ENCODE results near the gene TOP2A. TPM values are rescaled to one million over a fixed set of nuclear protein-coding genes. Genes with fewer than 3 reads are reported as not detected.
"Not testable (repeated sequence)": the region's sequence is repeated elsewhere in the genome, so short reads cannot be mapped to it uniquely, and the experiment has no call there.

Gene TOP2A
- total and polyA plus RNA-seq, 3 donors from 2014 or later = 65.0 to 94.9 (median 75.3) TPM

- H3K4me1 ChIP-seq = no peaks in the 10 kb centered on the region
- H3K27me3 ChIP-seq = no peaks in the 10 kb centered on the region
- H3K36me3 ChIP-seq (ENCODE audit: low read depth, missing control alignments) = no peaks in the 10 kb centered on the region
- H3K4me3 ChIP-seq = no peak overlapping the region
- H3K9me3 ChIP-seq = no peaks in the 10 kb centered on the region
- intact Hi-C loops (cut with DNase I; ENCODE audit: low total_unique reads) = loop anchor here (10.0 kb wide), 1 partner anchor 107 kb away; the partner anchor contains the start of gene RARA
- H3K27ac ChIP-seq = no peak overlapping the region
- DNase-seq = no peak
- WGBS, 2 donors = 92 to 98% methylated on average over 4 of the region's 4 CpGs
- TF ChIP-seq POLR2A (IDR thresholded peaks at IDR 0.05) = no peak
- TF ChIP-seq, protein P1, sequence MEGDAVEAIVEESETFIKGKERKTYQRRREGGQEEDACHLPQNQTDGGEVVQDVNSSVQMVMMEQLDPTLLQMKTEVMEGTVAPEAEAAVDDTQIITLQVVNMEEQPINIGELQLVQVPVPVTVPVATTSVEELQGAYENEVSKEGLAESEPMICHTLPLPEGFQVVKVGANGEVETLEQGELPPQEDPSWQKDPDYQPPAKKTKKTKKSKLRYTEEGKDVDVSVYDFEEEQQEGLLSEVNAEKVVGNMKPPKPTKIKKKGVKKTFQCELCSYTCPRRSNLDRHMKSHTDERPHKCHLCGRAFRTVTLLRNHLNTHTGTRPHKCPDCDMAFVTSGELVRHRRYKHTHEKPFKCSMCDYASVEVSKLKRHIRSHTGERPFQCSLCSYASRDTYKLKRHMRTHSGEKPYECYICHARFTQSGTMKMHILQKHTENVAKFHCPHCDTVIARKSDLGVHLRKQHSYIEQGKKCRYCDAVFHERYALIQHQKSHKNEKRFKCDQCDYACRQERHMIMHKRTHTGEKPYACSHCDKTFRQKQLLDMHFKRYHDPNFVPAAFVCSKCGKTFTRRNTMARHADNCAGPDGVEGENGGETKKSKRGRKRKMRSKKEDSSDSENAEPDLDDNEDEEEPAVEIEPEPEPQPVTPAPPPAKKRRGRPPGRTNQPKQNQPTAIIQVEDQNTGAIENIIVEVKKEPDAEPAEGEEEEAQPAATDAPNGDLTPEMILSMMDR (IDR thresholded peaks at IDR 0.05) = no peak
These were observed 5.9 kb downstream of the TOP2A start for GRCh38 chr17:40411821-40412220.

- no peak overlapping the region for H3K4me3 ChIP-seq
- no peaks in the 10 kb centered on the region for H3K4me1 ChIP-seq
- H3K27ac ChIP-seq = no peak overlapping the region
- no peaks in the 10 kb centered on the region for H3K9me3 ChIP-seq
- no peaks in the 10 kb centered on the region for H3K27me3 ChIP-seq
- no peak for TF ChIP-seq POLR2A (IDR thresholded peaks at IDR 0.05)
- TF ChIP-seq, protein P1 (IDR thresholded peaks at IDR 0.05) = no peak
- DNase-seq = no peak
- 86 to 93% methylated on average over 1 of the region's 1 CpG for WGBS, 2 donors
- no peaks in the 10 kb centered on the region for H3K36me3 ChIP-seq (ENCODE audit: low read depth, missing control alignments)
- intact Hi-C loops (cut with DNase I; ENCODE audit: low total_unique reads) = loop anchor here (10.0 kb wide), 1 partner anchor 105 kb away; the partner anchor contains the start of gene RARA
These were observed 7.6 kb downstream of the TOP2A start for GRCh38 chr17:40410082-40410481.

GRCh38 chr17:40409540-40409939 is 8.2 kb downstream of the TOP2A start:
- H3K27me3 ChIP-seq; H3K36me3 ChIP-seq (ENCODE audit: low read depth, missing control alignments); intact Hi-C loops (cut with DNase I; ENCODE audit: low total_unique reads); H3K4me1 ChIP-seq; H3K27ac ChIP-seq; DNase-seq; H3K4me3 ChIP-seq; H3K9me3 ChIP-seq: not testable (repeated sequence)
- WGBS, 2 donors = 94 to 97% methylated on average over 4 of the region's 4 CpGs

DNA sequence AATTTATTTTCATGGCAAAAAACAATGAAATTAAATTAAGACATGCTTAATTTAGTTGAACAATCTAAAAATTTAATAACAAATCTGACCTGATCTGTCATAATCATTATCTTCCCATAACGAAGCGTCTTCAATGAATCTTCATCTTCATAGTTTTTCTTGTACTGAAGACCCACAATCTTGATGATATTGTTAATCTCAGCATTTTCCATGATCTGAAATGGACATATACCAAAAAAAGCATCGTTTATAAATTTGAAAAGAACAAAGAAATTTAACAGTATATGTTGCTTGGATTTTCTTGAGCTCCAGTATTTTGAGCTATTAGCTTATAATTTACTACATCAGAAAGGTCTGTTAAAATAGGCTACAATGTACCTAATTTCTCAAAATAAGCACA is 10.2 kb downstream of the TOP2A start:
- H3K27ac ChIP-seq = no peak overlapping the region
- H3K4me1 ChIP-seq = no peaks in the 10 kb centered on the region
- no peaks in the 10 kb centered on the region for H3K36me3 ChIP-seq (ENCODE audit: low read depth, missing control alignments)
- no peaks in the 10 kb centered on the region for H3K27me3 ChIP-seq
- no peak for TF ChIP-seq POLR2A (IDR thresholded peaks at IDR 0.05)
- TF ChIP-seq, protein P1 (IDR thresholded peaks at IDR 0.05) = no peak
- intact Hi-C loops (cut with DNase I; ENCODE audit: low total_unique reads) = no loop called here
- no peak overlapping the region for H3K4me3 ChIP-seq
- 95 to 98% methylated on average over 3 of the region's 3 CpGs for WGBS, 2 donors
- H3K9me3 ChIP-seq = no peaks in the 10 kb centered on the region
- DNase-seq = no peak

DNA sequence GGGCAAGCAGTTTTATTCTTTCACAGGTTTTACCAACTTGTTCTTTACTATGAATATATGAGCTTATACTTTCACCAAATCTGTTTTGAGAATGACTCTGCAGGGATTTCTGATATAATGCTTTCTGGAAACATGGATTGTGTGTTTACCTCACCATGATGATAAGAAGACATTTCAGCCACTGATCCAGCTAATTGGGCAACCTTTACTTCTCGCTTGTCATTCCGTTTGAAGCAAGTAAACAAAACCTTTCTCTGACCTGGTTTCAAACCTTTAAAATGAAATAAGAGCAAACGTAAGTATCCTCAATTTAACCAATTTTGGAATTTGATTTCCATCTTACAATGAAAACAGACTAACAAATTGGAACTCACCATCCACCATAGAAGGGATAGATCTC is 13.7 kb downstream of the TOP2A start:
- intact Hi-C loops (cut with DNase I; ENCODE audit: low total_unique reads) = no loop called here
- H3K27ac ChIP-seq = no peak overlapping the region
- no peaks in the 10 kb centered on the region for H3K27me3 ChIP-seq
- no peaks in the 10 kb centered on the region for H3K9me3 ChIP-seq
- H3K4me3 ChIP-seq = no peak overlapping the region
- DNase-seq = no peak
- H3K36me3 ChIP-seq (ENCODE audit: low read depth, missing control alignments) = no peaks in the 10 kb centered on the region
- TF ChIP-seq, protein P1 (IDR thresholded peaks at IDR 0.05) = no peak
- no peak for TF ChIP-seq POLR2A (IDR thresholded peaks at IDR 0.05)
- WGBS, 2 donors = 89 to 94% methylated on average over 3 of the region's 3 CpGs
- no peaks in the 10 kb centered on the region for H3K4me1 ChIP-seq

All from testis (tissue), 3 donors.